ENCODE data around the gene CRISPLD2. TPM values are rescaled to one million over a fixed set of nuclear protein-coding genes. Genes with fewer than 3 reads are reported as not detected.

The CRISPLD2 gene
- total and polyA plus RNA-seq, 10 of the 15 experiments (the other 5 are each of a cell fraction or from before 2014, with no cell fraction given), result 0.03 to 0.30 (median 0.08) TPM; not detected in 5

DNA sequence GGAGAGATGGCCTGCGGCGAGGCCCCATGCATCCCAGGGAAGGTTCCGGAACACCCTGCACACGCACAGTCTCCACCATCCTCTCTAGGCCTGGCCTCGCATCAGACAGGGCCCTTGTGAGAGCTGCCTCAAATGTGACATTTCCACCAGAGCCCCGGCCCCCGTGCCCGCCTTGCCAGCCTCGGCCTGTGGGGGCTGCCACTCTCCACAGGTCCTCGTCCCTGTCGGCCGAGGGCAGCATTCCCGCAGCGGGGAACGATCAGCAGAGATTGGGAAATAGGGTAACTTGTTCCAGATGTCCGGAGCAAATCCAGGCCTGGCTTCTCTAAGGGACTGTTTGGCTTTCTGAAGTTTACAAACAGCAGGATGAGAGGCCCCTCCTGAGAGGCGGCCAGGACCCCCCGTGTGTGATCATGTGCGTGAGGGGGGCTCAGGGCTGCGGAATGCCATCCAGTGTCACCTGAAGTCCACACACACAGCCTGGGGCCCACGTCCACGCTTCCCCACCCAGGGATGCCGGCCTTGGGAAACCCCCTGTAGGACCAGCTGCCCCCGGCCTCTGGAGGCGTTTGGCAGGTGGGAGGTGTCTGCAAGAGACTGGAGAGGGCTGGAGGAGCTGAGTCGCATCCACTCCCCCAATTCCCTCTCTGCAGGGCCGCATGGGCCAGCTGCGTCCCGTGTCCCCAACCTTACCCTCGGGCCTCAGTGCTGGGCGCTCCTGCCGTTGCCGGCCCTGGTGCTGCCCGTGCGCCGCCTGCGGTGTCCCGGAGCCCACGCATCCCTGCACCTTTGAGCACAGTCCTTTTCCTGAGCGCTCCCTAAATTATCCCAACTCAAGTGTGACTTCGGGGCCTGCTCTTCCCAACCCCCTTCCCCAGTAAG, 121.1 kb downstream of the CRISPLD2 start:
- no peaks in the 10 kb centered on the region for H3K79me2 ChIP-seq (ENCODE audit: control insufficient read depth, insufficient read depth, low read length)
- no peak overlapping the region for H3K27ac ChIP-seq (ENCODE audit: control insufficient read depth, insufficient read depth)
- ChIA-PET RAD21 (ENCODE audit: unreplicated experiment) (interaction anchor here (1.1 kb wide), 1 partner anchor 28 kb away, joined by 3 read pairs; no protein-coding TSS in a partner anchor), CTCF (no interaction called here), POLR2A (no interaction called here), SMC1A (ENCODE audit: uncharacterized antibody, unreplicated experiment) (no interaction called here)
- no peaks in the 10 kb centered on the region for H3K4me1 ChIP-seq (ENCODE audit: control insufficient read depth, insufficient read depth, low read length)
- BruUV-seq (replicated peaks), result no TSS peak
- no peaks in the 10 kb centered on the region for H4K20me1 ChIP-seq (ENCODE audit: control insufficient read depth, insufficient read depth)
- no peaks in the 10 kb centered on the region for H3K27me3 ChIP-seq (replicated peaks in 1 of 2; ENCODE audit: control insufficient read depth in 2 of 2, insufficient read depth in 2 of 2, low read length in 1 of 2)
- FAIRE-seq, result no peak
- no peaks in the 10 kb centered on the region; the same call in 2 of the 3 replicates for H3K9me3 ChIP-seq (replicated peaks; ENCODE audit: control insufficient read depth, insufficient read depth, low read length)
- intact Hi-C loops (cut with micrococcal nuclease; ENCODE audit: unreplicated experiment) (no loop called here), in situ Hi-C loops (cut with MboI) (no loop called here)
- 51% methylated on average over 40 of the region's 41 CpGs for WGBS (ENCODE audit: insufficient coverage, insufficient replicate concordance, low lambda C conversion rate, missing lambda C conversion rate)
- no peak overlapping the region for H3K4me2 ChIP-seq (ENCODE audit: control insufficient read depth, insufficient read depth)
- no peak overlapping the region for H3K4me3 ChIP-seq
- H3K36me3 ChIP-seq (ENCODE audit: control insufficient read depth in 2 of 2, insufficient read depth in 2 of 2, low read length in 1 of 2), result no peaks in the 10 kb centered on the region
- ATAC-seq, result no peak
- H2AFZ ChIP-seq (ENCODE audit: control insufficient read depth, low read depth, low read length), result no peak overlapping the region
- no peak overlapping the region for H3K9ac ChIP-seq (ENCODE audit: control insufficient read depth, insufficient read depth, low read length)
- DNase-seq (ENCODE audit: low read depth, low spot score), result no peak
- TF ChIP-seq TARDBP (IDR thresholded peaks at IDR 0.05; ENCODE audit: borderline replicate concordance), result no peak
- TF ChIP-seq, protein P1, sequence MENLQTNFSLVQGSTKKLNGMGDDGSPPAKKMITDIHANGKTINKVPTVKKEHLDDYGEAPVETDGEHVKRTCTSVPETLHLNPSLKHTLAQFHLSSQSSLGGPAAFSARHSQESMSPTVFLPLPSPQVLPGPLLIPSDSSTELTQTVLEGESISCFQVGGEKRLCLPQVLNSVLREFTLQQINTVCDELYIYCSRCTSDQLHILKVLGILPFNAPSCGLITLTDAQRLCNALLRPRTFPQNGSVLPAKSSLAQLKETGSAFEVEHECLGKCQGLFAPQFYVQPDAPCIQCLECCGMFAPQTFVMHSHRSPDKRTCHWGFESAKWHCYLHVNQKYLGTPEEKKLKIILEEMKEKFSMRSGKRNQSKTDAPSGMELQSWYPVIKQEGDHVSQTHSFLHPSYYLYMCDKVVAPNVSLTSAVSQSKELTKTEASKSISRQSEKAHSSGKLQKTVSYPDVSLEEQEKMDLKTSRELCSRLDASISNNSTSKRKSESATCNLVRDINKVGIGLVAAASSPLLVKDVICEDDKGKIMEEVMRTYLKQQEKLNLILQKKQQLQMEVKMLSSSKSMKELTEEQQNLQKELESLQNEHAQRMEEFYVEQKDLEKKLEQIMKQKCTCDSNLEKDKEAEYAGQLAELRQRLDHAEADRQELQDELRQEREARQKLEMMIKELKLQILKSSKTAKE (IDR thresholded peaks at IDR 0.05; ENCODE audit: low read depth, poor library complexity, severe bottlenecking), result no peak
- TF ChIP-seq NR2C2 (IDR thresholded peaks at IDR 0.05; ENCODE audit: borderline replicate concordance, control insufficient read depth, insufficient read length, low read depth), result no peak
- no peak for TF ChIP-seq EZH2 (IDR thresholded peaks at IDR 0.05; ENCODE audit: borderline replicate concordance, control insufficient read depth, low read depth, low read length)
- TF ChIP-seq CHD1 (IDR thresholded peaks at IDR 0.05; ENCODE audit: low read depth, low read length), result no peak
- TF ChIP-seq, protein P2, sequence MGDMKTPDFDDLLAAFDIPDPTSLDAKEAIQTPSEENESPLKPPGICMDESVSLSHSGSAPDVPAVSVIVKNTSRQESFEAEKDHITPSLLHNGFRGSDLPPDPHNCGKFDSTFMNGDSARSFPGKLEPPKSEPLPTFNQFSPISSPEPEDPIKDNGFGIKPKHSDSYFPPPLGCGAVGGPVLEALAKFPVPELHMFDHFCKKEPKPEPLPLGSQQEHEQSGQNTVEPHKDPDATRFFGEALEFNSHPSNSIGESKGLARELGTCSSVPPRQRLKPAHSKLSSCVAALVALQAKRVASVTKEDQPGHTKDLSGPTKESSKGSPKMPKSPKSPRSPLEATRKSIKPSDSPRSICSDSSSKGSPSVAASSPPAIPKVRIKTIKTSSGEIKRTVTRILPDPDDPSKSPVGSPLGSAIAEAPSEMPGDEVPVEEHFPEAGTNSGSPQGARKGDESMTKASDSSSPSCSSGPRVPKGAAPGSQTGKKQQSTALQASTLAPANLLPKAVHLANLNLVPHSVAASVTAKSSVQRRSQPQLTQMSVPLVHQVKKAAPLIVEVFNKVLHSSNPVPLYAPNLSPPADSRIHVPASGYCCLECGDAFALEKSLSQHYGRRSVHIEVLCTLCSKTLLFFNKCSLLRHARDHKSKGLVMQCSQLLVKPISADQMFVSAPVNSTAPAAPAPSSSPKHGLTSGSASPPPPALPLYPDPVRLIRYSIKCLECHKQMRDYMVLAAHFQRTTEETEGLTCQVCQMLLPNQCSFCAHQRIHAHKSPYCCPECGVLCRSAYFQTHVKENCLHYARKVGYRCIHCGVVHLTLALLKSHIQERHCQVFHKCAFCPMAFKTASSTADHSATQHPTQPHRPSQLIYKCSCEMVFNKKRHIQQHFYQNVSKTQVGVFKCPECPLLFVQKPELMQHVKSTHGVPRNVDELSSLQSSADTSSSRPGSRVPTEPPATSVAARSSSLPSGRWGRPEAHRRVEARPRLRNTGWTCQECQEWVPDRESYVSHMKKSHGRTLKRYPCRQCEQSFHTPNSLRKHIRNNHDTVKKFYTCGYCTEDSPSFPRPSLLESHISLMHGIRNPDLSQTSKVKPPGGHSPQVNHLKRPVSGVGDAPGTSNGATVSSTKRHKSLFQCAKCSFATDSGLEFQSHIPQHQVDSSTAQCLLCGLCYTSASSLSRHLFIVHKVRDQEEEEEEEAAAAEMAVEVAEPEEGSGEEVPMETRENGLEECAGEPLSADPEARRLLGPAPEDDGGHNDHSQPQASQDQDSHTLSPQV (IDR thresholded peaks at IDR 0.05), result no peak
- no peak for TF ChIP-seq BHLHE40 (IDR thresholded peaks at IDR 0.05; ENCODE audit: borderline replicate concordance in 1 of 2, low read depth in 2 of 2, low read length in 1 of 2)
- TF ChIP-seq LARP7 (IDR thresholded peaks at IDR 0.05), result no peak
- TF ChIP-seq, protein P3, sequence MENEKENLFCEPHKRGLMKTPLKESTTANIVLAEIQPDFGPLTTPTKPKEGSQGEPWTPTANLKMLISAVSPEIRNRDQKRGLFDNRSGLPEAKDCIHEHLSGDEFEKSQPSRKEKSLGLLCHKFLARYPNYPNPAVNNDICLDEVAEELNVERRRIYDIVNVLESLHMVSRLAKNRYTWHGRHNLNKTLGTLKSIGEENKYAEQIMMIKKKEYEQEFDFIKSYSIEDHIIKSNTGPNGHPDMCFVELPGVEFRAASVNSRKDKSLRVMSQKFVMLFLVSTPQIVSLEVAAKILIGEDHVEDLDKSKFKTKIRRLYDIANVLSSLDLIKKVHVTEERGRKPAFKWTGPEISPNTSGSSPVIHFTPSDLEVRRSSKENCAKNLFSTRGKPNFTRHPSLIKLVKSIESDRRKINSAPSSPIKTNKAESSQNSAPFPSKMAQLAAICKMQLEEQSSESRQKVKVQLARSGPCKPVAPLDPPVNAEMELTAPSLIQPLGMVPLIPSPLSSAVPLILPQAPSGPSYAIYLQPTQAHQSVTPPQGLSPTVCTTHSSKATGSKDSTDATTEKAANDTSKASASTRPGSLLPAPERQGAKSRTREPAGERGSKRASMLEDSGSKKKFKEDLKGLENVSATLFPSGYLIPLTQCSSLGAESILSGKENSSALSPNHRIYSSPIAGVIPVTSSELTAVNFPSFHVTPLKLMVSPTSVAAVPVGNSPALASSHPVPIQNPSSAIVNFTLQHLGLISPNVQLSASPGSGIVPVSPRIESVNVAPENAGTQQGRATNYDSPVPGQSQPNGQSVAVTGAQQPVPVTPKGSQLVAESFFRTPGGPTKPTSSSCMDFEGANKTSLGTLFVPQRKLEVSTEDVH (IDR thresholded peaks at IDR 0.05; ENCODE audit: low read depth, partially characterized antibody), result no peak
- TF ChIP-seq, protein P4, sequence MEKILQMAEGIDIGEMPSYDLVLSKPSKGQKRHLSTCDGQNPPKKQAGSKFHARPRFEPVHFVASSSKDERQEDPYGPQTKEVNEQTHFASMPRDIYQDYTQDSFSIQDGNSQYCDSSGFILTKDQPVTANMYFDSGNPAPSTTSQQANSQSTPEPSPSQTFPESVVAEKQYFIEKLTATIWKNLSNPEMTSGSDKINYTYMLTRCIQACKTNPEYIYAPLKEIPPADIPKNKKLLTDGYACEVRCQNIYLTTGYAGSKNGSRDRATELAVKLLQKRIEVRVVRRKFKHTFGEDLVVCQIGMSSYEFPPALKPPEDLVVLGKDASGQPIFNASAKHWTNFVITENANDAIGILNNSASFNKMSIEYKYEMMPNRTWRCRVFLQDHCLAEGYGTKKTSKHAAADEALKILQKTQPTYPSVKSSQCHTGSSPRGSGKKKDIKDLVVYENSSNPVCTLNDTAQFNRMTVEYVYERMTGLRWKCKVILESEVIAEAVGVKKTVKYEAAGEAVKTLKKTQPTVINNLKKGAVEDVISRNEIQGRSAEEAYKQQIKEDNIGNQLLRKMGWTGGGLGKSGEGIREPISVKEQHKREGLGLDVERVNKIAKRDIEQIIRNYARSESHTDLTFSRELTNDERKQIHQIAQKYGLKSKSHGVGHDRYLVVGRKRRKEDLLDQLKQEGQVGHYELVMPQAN (conservative IDR thresholded peaks at IDR 0.05), result no peak

Data from GM12878 (cell line).